Measurements from ENCODE around the gene CARS2. TPM values are rescaled to one million over a fixed set of nuclear protein-coding genes. Genes with fewer than 3 reads are reported as not detected.
"Not testable (repeated sequence)": the region's sequence is repeated elsewhere in the genome, so short reads cannot be mapped to it uniquely, and the experiment has no call there.

CARS2 gene
- total and polyA plus RNA-seq, 3 experiments from 2014 or later: 39.2 to 84.9 (median 84.5) TPM

- Mint-ChIP-seq H3K4me3 (peak overlapping the region in 2 of 7 donors; percentile 37 to 69), H3K27me3 (no peaks in the 10 kb centered on the region), H3K9me3 (no peaks in the 10 kb centered on the region), H3K36me3 (peaks cover 24 to 70% (median 31%) of the 10 kb centered on the region in 3 donors), H3K27ac (peak overlapping the region in 5 of 8 donors; percentile 12 to 88 (median 70)), H3K4me1 (peaks cover 14 to 36% (median 22%) of the 10 kb centered on the region in 3 donors)
- ChIA-PET CTCF (no interaction called here), POLR2A (no interaction called here)
- peak in 2 of 5 donors; percentile 13 to 54 for DNase-seq
- Histone ChIP-seq H3K9me3 (ENCODE audit: low read length) (no peaks in the 10 kb centered on the region), H3K36me3 (ENCODE audit: insufficient read depth, low read length) (peaks cover 5% of the 10 kb centered on the region), H3K4me3 (ENCODE audit: low read length) (no peak overlapping the region), H3K27me3 (ENCODE audit: insufficient read depth, low read length, poor library complexity, severe bottlenecking) (no peaks in the 10 kb centered on the region), H3K4me1 (ENCODE audit: insufficient read depth, low read length) (no peaks in the 10 kb centered on the region), H3K27ac (ENCODE audit: low read depth, low read length) (no peak overlapping the region)
Observed at GRCh38 chr13:110676595-110677587, 29.0 kb downstream of the CARS2 start.

DNA sequence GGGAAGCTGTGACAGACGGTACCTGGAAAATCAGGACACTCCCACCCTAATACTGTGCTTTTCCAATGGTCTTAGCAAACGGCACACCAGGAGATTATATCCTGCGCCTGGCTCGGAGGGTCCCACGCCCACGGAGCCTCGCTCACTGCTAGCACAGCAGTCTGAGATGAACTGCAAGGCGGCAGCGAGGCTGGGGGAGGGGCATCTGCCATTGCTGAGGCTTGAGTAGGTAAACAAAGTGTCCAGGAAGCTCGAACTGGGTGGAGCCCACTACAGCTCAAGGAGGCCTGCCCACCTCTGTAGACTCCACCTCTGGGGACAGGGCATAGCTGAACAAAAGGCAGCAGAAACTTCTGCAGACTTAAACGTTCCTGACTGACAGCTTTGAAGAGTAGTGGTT lies 36.1 kb downstream of the CARS2 start:
- H3K4me1 ChIP-seq (ENCODE audit: insufficient read depth, low read length); H3K9me3 ChIP-seq (ENCODE audit: low read length); H3K4me3 Mint-ChIP-seq; H3K27ac ChIP-seq (ENCODE audit: low read depth, low read length); DNase-seq; H3K27me3 Mint-ChIP-seq; H3K9me3 Mint-ChIP-seq; CTCF ChIA-PET; H3K27me3 ChIP-seq (ENCODE audit: insufficient read depth, low read length, poor library complexity, severe bottlenecking); POLR2A ChIA-PET; H3K36me3 ChIP-seq (ENCODE audit: insufficient read depth, low read length); H3K4me3 ChIP-seq (ENCODE audit: low read length): not testable (repeated sequence)
- H3K27ac Mint-ChIP-seq: peak overlapping the region in 1 of 8 donors; percentile 88
- H3K4me1 Mint-ChIP-seq: peaks cover 17 to 28% (median 27%) of the 10 kb centered on the region in 3 donors
- peaks cover 11 to 83% (median 26%) of the 10 kb centered on the region in 3 donors for H3K36me3 Mint-ChIP-seq

- Histone ChIP-seq H3K36me3 (ENCODE audit: insufficient read depth, low read length) (peaks cover 8% of the 10 kb centered on the region), H3K27me3 (ENCODE audit: insufficient read depth, low read length, poor library complexity, severe bottlenecking) (no peaks in the 10 kb centered on the region), H3K27ac (ENCODE audit: low read depth, low read length) (no peak overlapping the region), H3K9me3 (ENCODE audit: low read length) (no peaks in the 10 kb centered on the region), H3K4me1 (ENCODE audit: insufficient read depth, low read length) (no peaks in the 10 kb centered on the region), H3K4me3 (ENCODE audit: low read length) (no peak overlapping the region)
- DNase-seq: no peak
- Mint-ChIP-seq H3K4me3 (no peak overlapping the region), H3K27me3 (no peaks in the 10 kb centered on the region), H3K27ac (no peak overlapping the region), H3K9me3 (no peaks in the 10 kb centered on the region), H3K36me3 (peaks cover 5 to 84% (median 24%) of the 10 kb centered on the region in 3 donors), H3K4me1 (peaks cover 17 to 27% (median 24%) of the 10 kb centered on the region in 3 donors)
- ChIA-PET CTCF (no interaction called here), POLR2A (no interaction called here)
Observed at GRCh38 chr13:110669036-110669435, 36.9 kb downstream of the CARS2 start.

GRCh38 chr13:110666255-110666533 lies 39.7 kb downstream of the CARS2 start:
- Mint-ChIP-seq H3K36me3 (peaks cover 10 to 94% (median 35%) of the 10 kb centered on the region in 3 donors), H3K27ac (no peak overlapping the region), H3K4me3 (no peak overlapping the region), H3K4me1 (peaks cover 5 to 7% (median 5%) of the 10 kb centered on the region in 3 donors), H3K27me3 (no peaks in the 10 kb centered on the region), H3K9me3 (no peaks in the 10 kb centered on the region)
- Histone ChIP-seq H3K27ac (ENCODE audit: low read depth, low read length) (no peak overlapping the region), H3K36me3 (ENCODE audit: insufficient read depth, low read length) (peaks cover 23% of the 10 kb centered on the region), H3K4me1 (ENCODE audit: insufficient read depth, low read length) (no peaks in the 10 kb centered on the region), H3K9me3 (ENCODE audit: low read length) (no peaks in the 10 kb centered on the region), H3K4me3 (ENCODE audit: low read length) (no peak overlapping the region), H3K27me3 (ENCODE audit: insufficient read depth, low read length, poor library complexity, severe bottlenecking) (no peaks in the 10 kb centered on the region)
- DNase-seq: no peak
- ChIA-PET POLR2A (no interaction called here), CTCF (no interaction called here)

- CTCF ChIA-PET: no interaction called here
- H3K4me1 Mint-ChIP-seq: peaks cover under 1 to 2% (median under 1%) of the 10 kb centered on the region in 3 donors
- H3K36me3 Mint-ChIP-seq: peaks cover 10 to 93% (median 31%) of the 10 kb centered on the region in 3 donors
- H3K9me3 Mint-ChIP-seq: no peaks in the 10 kb centered on the region
- Histone ChIP-seq H3K4me1 (ENCODE audit: insufficient read depth, low read length) (no peaks in the 10 kb centered on the region), H3K36me3 (ENCODE audit: insufficient read depth, low read length) (peaks cover 23% of the 10 kb centered on the region), H3K9me3 (ENCODE audit: low read length) (no peaks in the 10 kb centered on the region), H3K27me3 (ENCODE audit: insufficient read depth, low read length, poor library complexity, severe bottlenecking) (no peaks in the 10 kb centered on the region), H3K27ac (ENCODE audit: low read depth, low read length) (no peak overlapping the region), H3K4me3 (ENCODE audit: low read length) (no peak overlapping the region)
- H3K27me3 Mint-ChIP-seq: no peaks in the 10 kb centered on the region
- no peak overlapping the region for H3K4me3 Mint-ChIP-seq
- DNase-seq: no peak
- POLR2A ChIA-PET: no interaction called here
- H3K27ac Mint-ChIP-seq: peak overlapping the region in 2 of 8 donors; percentile 11 to 61
Observed at GRCh38 chr13:110665491-110666254, 40.2 kb downstream of the CARS2 start.

GRCh38 chr13:110664673-110665072 lies 41.2 kb downstream of the CARS2 start:
- Histone ChIP-seq H3K4me3 (ENCODE audit: low read length) (no peak overlapping the region), H3K36me3 (ENCODE audit: insufficient read depth, low read length) (peaks cover 23% of the 10 kb centered on the region), H3K4me1 (ENCODE audit: insufficient read depth, low read length) (no peaks in the 10 kb centered on the region), H3K27me3 (ENCODE audit: insufficient read depth, low read length, poor library complexity, severe bottlenecking) (no peaks in the 10 kb centered on the region), H3K27ac (ENCODE audit: low read depth, low read length) (no peak overlapping the region), H3K9me3 (ENCODE audit: low read length) (no peaks in the 10 kb centered on the region)
- H3K9me3 Mint-ChIP-seq: no peaks in the 10 kb centered on the region
- no peak for DNase-seq
- H3K36me3 Mint-ChIP-seq: peaks cover 16 to 90% (median 30%) of the 10 kb centered on the region in 3 donors
- CTCF ChIA-PET: no interaction called here
- H3K4me1 Mint-ChIP-seq: peaks cover 0 to 6% (median 6%) of the 10 kb centered on the region in 3 donors
- H3K27me3 Mint-ChIP-seq: no peaks in the 10 kb centered on the region
- POLR2A ChIA-PET: no interaction called here
- no peak overlapping the region for H3K27ac Mint-ChIP-seq
- H3K4me3 Mint-ChIP-seq: no peak overlapping the region

GRCh38 chr13:110664041-110664440 lies 41.9 kb downstream of the CARS2 start:
- Mint-ChIP-seq H3K4me3 (no peak overlapping the region), H3K4me1 (peaks cover 4 to 12% (median 12%) of the 10 kb centered on the region in 3 donors), H3K9me3 (no peaks in the 10 kb centered on the region), H3K27me3 (no peaks in the 10 kb centered on the region), H3K36me3 (peaks cover 19 to 89% (median 33%) of the 10 kb centered on the region in 3 donors), H3K27ac (no peak overlapping the region)
- ChIA-PET CTCF (interaction anchor here (1.0 to 1.3 kb wide), 2 partner anchors 20 to 154 kb away, joined by 3 read pairs; no protein-coding TSS in a partner anchor), POLR2A (no interaction called here)
- Histone ChIP-seq H3K27me3 (ENCODE audit: insufficient read depth, low read length, poor library complexity, severe bottlenecking) (no peaks in the 10 kb centered on the region), H3K36me3 (ENCODE audit: insufficient read depth, low read length) (peaks cover 23% of the 10 kb centered on the region), H3K27ac (ENCODE audit: low read depth, low read length) (no peak overlapping the region), H3K9me3 (ENCODE audit: low read length) (no peaks in the 10 kb centered on the region), H3K4me3 (ENCODE audit: low read length) (no peak overlapping the region), H3K4me1 (ENCODE audit: insufficient read depth, low read length) (no peaks in the 10 kb centered on the region)
- no peak for DNase-seq

DNA sequence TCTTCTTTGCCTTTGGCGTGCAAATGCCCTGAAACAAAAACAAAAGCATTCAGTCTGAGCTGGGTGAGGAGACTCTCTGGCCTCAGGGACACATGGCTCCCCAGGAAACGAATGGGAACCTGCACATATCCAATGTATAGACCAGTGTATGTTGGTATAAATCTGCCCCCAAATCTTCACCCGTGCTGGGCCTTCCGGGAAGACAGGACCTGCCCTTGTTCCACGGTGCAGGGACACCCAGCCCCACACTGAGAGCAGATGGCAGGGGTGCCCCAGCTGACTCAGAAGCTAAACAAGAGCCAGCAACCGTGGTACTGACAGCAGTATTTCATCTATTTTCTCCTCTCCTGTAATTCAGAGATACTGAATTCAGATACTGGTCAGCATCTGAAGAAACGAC lies 42.4 kb downstream of the CARS2 start:
- ChIA-PET CTCF (interaction anchor here (1.0 to 1.3 kb wide), 2 partner anchors 20 to 154 kb away, joined by 3 read pairs; no protein-coding TSS in a partner anchor), POLR2A (no interaction called here)
- peak overlapping the region in 1 of 8 donors; percentile 57 for H3K27ac Mint-ChIP-seq
- no peaks in the 10 kb centered on the region for H3K9me3 Mint-ChIP-seq
- DNase-seq: no peak
- H3K4me3 ChIP-seq (ENCODE audit: low read length): no peak overlapping the region
- H3K36me3 Mint-ChIP-seq: peaks cover 20 to 84% (median 33%) of the 10 kb centered on the region in 3 donors
- no peak overlapping the region for H3K4me3 Mint-ChIP-seq
- no peaks in the 10 kb centered on the region for H3K9me3 ChIP-seq (ENCODE audit: low read length)
- H3K4me1 ChIP-seq (ENCODE audit: insufficient read depth, low read length): no peaks in the 10 kb centered on the region
- no peaks in the 10 kb centered on the region for H3K27me3 ChIP-seq (ENCODE audit: insufficient read depth, low read length, poor library complexity, severe bottlenecking)
- peaks cover 23% of the 10 kb centered on the region for H3K36me3 ChIP-seq (ENCODE audit: insufficient read depth, low read length)
- H3K4me1 Mint-ChIP-seq: peaks cover 10 to 18% (median 18%) of the 10 kb centered on the region in 3 donors
- no peak overlapping the region for H3K27ac ChIP-seq (ENCODE audit: low read depth, low read length)
- H3K27me3 Mint-ChIP-seq: no peaks in the 10 kb centered on the region
